Measurements from ENCODE around the gene SLC29A1.

The SLC29A1 gene

GRCh38 chr6:44179072-44179536, 44.3 kb upstream of the SLC29A1 start (continued):
- TF ChIP-seq TOX (CRISPR knock-in tag; IDR thresholded peaks at IDR 0.05; ENCODE audit: borderline replicate concordance) (no peak), ISL1 (CRISPR knock-in tag; IDR thresholded peaks at IDR 0.05) (no peak), CSDC2 (CRISPR knock-in tag; IDR thresholded peaks at IDR 0.05) (no peak)
- TF ChIP-seq, protein P1, sequence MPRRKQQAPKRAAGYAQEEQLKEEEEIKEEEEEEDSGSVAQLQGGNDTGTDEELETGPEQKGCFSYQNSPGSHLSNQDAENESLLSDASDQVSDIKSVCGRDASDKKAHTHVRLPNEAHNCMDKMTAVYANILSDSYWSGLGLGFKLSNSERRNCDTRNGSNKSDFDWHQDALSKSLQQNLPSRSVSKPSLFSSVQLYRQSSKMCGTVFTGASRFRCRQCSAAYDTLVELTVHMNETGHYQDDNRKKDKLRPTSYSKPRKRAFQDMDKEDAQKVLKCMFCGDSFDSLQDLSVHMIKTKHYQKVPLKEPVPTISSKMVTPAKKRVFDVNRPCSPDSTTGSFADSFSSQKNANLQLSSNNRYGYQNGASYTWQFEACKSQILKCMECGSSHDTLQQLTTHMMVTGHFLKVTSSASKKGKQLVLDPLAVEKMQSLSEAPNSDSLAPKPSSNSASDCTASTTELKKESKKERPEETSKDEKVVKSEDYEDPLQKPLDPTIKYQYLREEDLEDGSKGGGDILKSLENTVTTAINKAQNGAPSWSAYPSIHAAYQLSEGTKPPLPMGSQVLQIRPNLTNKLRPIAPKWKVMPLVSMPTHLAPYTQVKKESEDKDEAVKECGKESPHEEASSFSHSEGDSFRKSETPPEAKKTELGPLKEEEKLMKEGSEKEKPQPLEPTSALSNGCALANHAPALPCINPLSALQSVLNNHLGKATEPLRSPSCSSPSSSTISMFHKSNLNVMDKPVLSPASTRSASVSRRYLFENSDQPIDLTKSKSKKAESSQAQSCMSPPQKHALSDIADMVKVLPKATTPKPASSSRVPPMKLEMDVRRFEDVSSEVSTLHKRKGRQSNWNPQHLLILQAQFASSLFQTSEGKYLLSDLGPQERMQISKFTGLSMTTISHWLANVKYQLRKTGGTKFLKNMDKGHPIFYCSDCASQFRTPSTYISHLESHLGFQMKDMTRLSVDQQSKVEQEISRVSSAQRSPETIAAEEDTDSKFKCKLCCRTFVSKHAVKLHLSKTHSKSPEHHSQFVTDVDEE (CRISPR knock-in tag; IDR thresholded peaks at IDR 0.05): no peak

DNA sequence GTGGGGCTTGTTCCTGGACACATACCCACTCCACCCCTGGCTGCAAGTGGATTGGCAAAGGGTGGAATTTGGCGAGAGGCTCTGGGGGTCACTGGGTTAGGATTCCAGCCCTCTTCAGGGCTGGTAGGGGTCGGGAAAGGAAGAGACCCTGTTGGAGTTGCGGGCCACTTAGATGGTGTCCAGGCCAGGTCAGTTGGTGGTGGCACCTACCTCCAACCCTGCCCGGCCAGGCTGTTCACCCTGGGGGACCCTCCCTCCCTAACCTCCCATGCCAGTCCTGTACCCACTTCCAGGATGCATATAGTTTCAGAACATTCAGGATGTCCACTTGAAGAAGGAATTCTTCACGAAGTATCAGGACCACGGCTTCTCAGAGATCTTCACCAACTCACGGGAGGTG, 43.7 kb upstream of the SLC29A1 start:
- no peak for ATAC-seq
- no peak for TF ChIP-seq RARB (CRISPR knock-in tag; IDR thresholded peaks at IDR 0.05)
- TF ChIP-seq PPARA (CRISPR knock-in tag; IDR thresholded peaks at IDR 0.05; ENCODE audit: borderline replicate concordance): no peak
- no peak for TF ChIP-seq OSR1 (CRISPR knock-in tag; IDR thresholded peaks at IDR 0.05)
- no peak for TF ChIP-seq ZNF70 (CRISPR knock-in tag; IDR thresholded peaks at IDR 0.05)
- no peak for TF ChIP-seq ZNF565 (CRISPR knock-in tag; conservative IDR thresholded peaks at IDR 0.05; ENCODE audit: low read depth)
- TF ChIP-seq, protein P2, sequence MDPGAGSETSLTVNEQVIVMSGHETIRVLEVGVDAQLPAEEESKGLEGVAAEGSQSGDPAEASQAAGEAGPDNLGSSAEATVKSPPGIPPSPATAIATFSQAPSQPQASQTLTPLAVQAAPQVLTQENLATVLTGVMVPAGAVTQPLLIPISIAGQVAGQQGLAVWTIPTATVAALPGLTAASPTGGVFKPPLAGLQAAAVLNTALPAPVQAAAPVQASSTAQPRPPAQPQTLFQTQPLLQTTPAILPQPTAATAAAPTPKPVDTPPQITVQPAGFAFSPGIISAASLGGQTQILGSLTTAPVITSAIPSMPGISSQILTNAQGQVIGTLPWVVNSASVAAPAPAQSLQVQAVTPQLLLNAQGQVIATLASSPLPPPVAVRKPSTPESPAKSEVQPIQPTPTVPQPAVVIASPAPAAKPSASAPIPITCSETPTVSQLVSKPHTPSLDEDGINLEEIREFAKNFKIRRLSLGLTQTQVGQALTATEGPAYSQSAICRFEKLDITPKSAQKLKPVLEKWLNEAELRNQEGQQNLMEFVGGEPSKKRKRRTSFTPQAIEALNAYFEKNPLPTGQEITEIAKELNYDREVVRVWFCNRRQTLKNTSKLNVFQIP (CRISPR knock-in tag; IDR thresholded peaks at IDR 0.05; ENCODE audit: borderline replicate concordance, low read depth): no peak
- no peak for TF ChIP-seq TCF4 (CRISPR knock-in tag; IDR thresholded peaks at IDR 0.05; ENCODE audit: borderline replicate concordance)

- TF ChIP-seq ZFP30 (CRISPR knock-in tag; IDR thresholded peaks at IDR 0.05) (no peak), CSRNP3 (CRISPR knock-in tag; IDR thresholded peaks at IDR 0.05) (no peak), BACH2 (CRISPR knock-in tag; IDR thresholded peaks at IDR 0.05; ENCODE audit: borderline replicate concordance) (no peak), OSR1 (CRISPR knock-in tag; IDR thresholded peaks at IDR 0.05) (no peak), ESRRG (CRISPR knock-in tag; IDR thresholded peaks at IDR 0.05) (no peak), ZNF8 (CRISPR knock-in tag; IDR thresholded peaks at IDR 0.05) (no peak), ZC3H10 (CRISPR knock-in tag; IDR thresholded peaks at IDR 0.05) (no peak), RARB (CRISPR knock-in tag; IDR thresholded peaks at IDR 0.05) (no peak), ZFP3 (CRISPR knock-in tag; IDR thresholded peaks at IDR 0.05) (no peak), ARNTL (CRISPR knock-in tag; IDR thresholded peaks at IDR 0.05; ENCODE audit: borderline replicate concordance, low read depth) (no peak), CSDC2 (CRISPR knock-in tag; IDR thresholded peaks at IDR 0.05) (no peak), ZNF565 (CRISPR knock-in tag; conservative IDR thresholded peaks at IDR 0.05; ENCODE audit: low read depth) (no peak), ISL1 (CRISPR knock-in tag; IDR thresholded peaks at IDR 0.05) (no peak), SNAI2 (CRISPR knock-in tag; IDR thresholded peaks at IDR 0.05) (no peak)
- TF ChIP-seq, protein P3, sequence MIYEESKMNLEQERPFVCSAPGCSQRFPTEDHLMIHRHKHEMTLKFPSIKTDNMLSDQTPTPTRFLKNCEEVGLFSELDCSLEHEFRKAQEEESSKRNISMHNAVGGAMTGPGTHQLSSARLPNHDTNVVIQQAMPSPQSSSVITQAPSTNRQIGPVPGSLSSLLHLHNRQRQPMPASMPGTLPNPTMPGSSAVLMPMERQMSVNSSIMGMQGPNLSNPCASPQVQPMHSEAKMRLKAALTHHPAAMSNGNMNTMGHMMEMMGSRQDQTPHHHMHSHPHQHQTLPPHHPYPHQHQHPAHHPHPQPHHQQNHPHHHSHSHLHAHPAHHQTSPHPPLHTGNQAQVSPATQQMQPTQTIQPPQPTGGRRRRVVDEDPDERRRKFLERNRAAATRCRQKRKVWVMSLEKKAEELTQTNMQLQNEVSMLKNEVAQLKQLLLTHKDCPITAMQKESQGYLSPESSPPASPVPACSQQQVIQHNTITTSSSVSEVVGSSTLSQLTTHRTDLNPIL (CRISPR knock-in tag; IDR thresholded peaks at IDR 0.05; ENCODE audit: low read depth): no peak
- TF ChIP-seq, protein P4, sequence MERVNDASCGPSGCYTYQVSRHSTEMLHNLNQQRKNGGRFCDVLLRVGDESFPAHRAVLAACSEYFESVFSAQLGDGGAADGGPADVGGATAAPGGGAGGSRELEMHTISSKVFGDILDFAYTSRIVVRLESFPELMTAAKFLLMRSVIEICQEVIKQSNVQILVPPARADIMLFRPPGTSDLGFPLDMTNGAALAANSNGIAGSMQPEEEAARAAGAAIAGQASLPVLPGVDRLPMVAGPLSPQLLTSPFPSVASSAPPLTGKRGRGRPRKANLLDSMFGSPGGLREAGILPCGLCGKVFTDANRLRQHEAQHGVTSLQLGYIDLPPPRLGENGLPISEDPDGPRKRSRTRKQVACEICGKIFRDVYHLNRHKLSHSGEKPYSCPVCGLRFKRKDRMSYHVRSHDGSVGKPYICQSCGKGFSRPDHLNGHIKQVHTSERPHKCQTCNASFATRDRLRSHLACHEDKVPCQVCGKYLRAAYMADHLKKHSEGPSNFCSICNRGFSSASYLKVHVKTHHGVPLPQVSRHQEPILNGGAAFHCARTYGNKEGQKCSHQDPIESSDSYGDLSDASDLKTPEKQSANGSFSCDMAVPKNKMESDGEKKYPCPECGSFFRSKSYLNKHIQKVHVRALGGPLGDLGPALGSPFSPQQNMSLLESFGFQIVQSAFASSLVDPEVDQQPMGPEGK (CRISPR knock-in tag; IDR thresholded peaks at IDR 0.05; ENCODE audit: borderline replicate concordance): no peak
- TF ChIP-seq, protein P1 (CRISPR knock-in tag; IDR thresholded peaks at IDR 0.05): no peak
- TF ChIP-seq, protein P2 (CRISPR knock-in tag; IDR thresholded peaks at IDR 0.05; ENCODE audit: borderline replicate concordance, low read depth): no peak
- ATAC-seq: no peak
These were observed 43.0 kb upstream of the SLC29A1 start for GRCh38 chr6:44180406-44180805.
